ENCODE data around the gene GLIS1.

Gene GLIS1

DNA sequence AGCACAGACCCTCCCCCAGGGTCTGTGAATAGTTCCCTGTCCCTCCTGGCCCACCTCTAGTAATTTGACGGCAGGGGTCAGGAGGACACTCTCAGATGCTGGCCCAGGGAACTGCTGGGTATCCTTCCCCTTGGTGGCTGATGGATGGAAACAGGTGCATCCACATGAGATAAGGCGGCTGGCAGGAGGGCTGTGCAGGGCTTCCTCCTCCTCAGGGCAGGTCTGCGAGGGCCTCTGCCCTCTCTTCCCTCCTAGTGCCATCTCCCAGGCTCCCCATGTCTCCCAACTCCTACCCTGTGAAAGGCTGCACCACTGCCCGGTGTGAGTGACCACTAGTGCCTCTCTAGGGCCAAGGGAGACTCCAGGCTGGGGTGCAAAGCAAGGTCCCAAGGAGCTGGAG lies 123.9 kb downstream of the GLIS1 start:
- Histone ChIP-seq H3K27ac (no peak overlapping the region), H3K36me3 (replicated peaks) (peaks cover 5% of the 10 kb centered on the region), H3K27me3 (replicated peaks) (no peaks in the 10 kb centered on the region), H3K4me3 (ENCODE audit: low read depth, low read length) (no peak overlapping the region)
- in situ Hi-C loops (cut with HindIII; ENCODE audit: low pct_ligation_motif_present, low sequenced_read_pairs) = no loop called here
- TF ChIP-seq, protein P1, sequence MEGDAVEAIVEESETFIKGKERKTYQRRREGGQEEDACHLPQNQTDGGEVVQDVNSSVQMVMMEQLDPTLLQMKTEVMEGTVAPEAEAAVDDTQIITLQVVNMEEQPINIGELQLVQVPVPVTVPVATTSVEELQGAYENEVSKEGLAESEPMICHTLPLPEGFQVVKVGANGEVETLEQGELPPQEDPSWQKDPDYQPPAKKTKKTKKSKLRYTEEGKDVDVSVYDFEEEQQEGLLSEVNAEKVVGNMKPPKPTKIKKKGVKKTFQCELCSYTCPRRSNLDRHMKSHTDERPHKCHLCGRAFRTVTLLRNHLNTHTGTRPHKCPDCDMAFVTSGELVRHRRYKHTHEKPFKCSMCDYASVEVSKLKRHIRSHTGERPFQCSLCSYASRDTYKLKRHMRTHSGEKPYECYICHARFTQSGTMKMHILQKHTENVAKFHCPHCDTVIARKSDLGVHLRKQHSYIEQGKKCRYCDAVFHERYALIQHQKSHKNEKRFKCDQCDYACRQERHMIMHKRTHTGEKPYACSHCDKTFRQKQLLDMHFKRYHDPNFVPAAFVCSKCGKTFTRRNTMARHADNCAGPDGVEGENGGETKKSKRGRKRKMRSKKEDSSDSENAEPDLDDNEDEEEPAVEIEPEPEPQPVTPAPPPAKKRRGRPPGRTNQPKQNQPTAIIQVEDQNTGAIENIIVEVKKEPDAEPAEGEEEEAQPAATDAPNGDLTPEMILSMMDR (IDR thresholded peaks at IDR 0.05; ENCODE audit: low read depth, low read length, missing control alignments) = no peak
- no peak for DNase-seq

GRCh38 chr1:53614231-53615021 lies 124.5 kb downstream of the GLIS1 start:
- Histone ChIP-seq H3K4me3 (ENCODE audit: low read depth, low read length) (no peak overlapping the region), H3K27me3 (replicated peaks) (no peaks in the 10 kb centered on the region), H3K27ac (no peak overlapping the region), H3K36me3 (replicated peaks) (no peaks in the 10 kb centered on the region)
- DNase-seq = no peak
- TF ChIP-seq, protein P1 (IDR thresholded peaks at IDR 0.05; ENCODE audit: low read depth, low read length, missing control alignments) = no peak
- in situ Hi-C loops (cut with HindIII; ENCODE audit: low pct_ligation_motif_present, low sequenced_read_pairs) = no loop called here

- no peak for DNase-seq
- in situ Hi-C loops (cut with HindIII; ENCODE audit: low pct_ligation_motif_present, low sequenced_read_pairs) = no loop called here
- TF ChIP-seq, protein P1 (IDR thresholded peaks at IDR 0.05; ENCODE audit: low read depth, low read length, missing control alignments) = no peak
- Histone ChIP-seq H3K4me3 (ENCODE audit: low read depth, low read length) (no peak overlapping the region), H3K27me3 (replicated peaks) (no peaks in the 10 kb centered on the region), H3K27ac (no peak overlapping the region), H3K36me3 (replicated peaks) (no peaks in the 10 kb centered on the region)
Observed at GRCh38 chr1:53608676-53609075, 130.3 kb downstream of the GLIS1 start.

DNA sequence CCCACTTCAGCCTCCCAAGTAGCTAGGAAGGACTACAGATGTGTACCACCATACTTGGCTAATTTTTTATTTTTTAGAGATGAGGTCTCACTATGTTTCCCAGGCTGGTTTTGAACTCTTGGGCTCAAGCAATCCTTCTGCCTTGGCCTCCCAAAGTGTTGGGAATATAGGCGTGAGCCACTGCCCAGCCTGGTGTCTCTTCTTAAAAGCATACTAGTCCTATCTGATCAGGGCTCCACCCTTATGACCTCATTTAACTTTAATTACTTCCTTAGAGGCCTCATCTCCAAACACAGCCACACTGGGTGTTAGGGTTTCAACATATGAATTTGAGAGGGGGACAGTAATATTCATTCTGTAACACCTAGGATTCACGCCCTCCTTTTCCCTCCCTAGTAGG lies 130.9 kb downstream of the GLIS1 start:
- in situ Hi-C loops (cut with HindIII; ENCODE audit: low pct_ligation_motif_present, low sequenced_read_pairs) = no loop called here
- H3K27ac ChIP-seq = no peak overlapping the region
- TF ChIP-seq, protein P1 (IDR thresholded peaks at IDR 0.05; ENCODE audit: low read depth, low read length, missing control alignments) = no peak
- no peak for DNase-seq
- no peaks in the 10 kb centered on the region for H3K36me3 ChIP-seq (replicated peaks)
- H3K4me3 ChIP-seq (ENCODE audit: low read depth, low read length) = no peak overlapping the region
- no peaks in the 10 kb centered on the region for H3K27me3 ChIP-seq (replicated peaks)

- H3K27me3 ChIP-seq (replicated peaks) = no peaks in the 10 kb centered on the region
- H3K36me3 ChIP-seq (replicated peaks) = no peaks in the 10 kb centered on the region
- no peak for DNase-seq
- H3K27ac ChIP-seq = no peak overlapping the region
- TF ChIP-seq, protein P1 (IDR thresholded peaks at IDR 0.05; ENCODE audit: low read depth, low read length, missing control alignments) = no peak
- no peak overlapping the region for H3K4me3 ChIP-seq (ENCODE audit: low read depth, low read length)
- in situ Hi-C loops (cut with HindIII; ENCODE audit: low pct_ligation_motif_present, low sequenced_read_pairs) = no loop called here
Observed at GRCh38 chr1:53606651-53607051, 132.3 kb downstream of the GLIS1 start.

GRCh38 chr1:53606197-53606596 lies 132.8 kb downstream of the GLIS1 start:
- no peak overlapping the region for H3K27ac ChIP-seq
- TF ChIP-seq, protein P1 (IDR thresholded peaks at IDR 0.05; ENCODE audit: low read depth, low read length, missing control alignments) = no peak
- H3K36me3 ChIP-seq (replicated peaks) = no peaks in the 10 kb centered on the region
- H3K27me3 ChIP-seq (replicated peaks) = no peaks in the 10 kb centered on the region
- DNase-seq = no peak
- in situ Hi-C loops (cut with HindIII; ENCODE audit: low pct_ligation_motif_present, low sequenced_read_pairs) = no loop called here
- no peak overlapping the region for H3K4me3 ChIP-seq (ENCODE audit: low read depth, low read length)
